NCI-H69 (cell line): ENCODE measurements around the gene CLMN.

Experiments
- DNase-seq: peaks from one replicate; lab custom pipeline; 2025; lab: John Stamatoyannopoulos, UW

The CLMN gene

DNA sequence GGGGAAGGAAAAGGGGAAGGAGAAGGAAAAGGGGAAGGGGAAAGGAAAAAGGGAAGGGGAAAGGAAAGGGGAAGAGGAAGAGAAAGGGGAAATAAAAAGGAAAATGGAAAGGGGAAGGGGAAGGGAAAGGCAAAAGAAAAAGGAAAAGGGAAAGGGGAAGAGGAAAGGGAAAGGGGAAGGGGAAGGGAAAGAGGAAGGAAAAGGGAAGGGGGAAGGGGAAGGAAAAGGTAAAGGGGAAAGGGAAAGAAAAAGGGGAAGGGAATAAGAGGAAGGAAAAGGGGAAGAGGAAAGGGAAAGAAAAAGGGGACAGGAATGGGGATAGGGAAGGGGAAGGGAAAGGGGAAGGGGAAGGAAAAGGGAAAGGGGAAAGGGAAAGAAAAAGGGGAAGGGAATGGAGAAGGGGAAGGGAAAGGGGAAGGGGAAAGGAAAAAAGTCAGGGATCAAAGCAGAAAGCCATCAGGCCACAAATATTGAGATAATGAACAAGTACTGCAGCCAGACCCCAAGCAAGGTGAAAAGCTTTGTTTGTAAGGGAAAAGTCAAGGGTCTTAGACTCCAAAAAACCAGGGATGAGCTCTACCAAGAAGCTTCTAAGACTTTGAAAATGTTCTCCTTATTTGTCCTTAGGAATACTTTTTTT is 182.4 kb downstream of the CLMN start:
- no peak for DNase-seq

DNA sequence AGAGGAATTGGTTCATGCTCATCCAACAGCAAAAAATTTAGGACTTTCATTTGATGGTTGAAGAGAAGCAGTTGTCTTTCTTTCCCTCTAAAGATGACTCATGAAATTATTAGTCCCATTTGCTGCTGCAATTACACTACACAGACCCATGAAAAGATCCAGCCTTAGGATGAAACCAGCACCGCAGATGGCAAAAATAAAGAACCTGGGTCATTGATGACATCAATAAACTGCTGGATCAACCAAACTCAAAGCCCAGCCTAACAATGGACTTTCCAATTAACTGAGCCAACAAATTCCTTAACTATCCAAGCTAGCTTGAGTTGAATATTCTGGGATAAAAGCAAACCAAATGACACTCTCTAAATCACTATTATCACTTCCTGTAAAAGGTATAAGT is 183.1 kb downstream of the CLMN start:
- DNase-seq: no peak

DNA sequence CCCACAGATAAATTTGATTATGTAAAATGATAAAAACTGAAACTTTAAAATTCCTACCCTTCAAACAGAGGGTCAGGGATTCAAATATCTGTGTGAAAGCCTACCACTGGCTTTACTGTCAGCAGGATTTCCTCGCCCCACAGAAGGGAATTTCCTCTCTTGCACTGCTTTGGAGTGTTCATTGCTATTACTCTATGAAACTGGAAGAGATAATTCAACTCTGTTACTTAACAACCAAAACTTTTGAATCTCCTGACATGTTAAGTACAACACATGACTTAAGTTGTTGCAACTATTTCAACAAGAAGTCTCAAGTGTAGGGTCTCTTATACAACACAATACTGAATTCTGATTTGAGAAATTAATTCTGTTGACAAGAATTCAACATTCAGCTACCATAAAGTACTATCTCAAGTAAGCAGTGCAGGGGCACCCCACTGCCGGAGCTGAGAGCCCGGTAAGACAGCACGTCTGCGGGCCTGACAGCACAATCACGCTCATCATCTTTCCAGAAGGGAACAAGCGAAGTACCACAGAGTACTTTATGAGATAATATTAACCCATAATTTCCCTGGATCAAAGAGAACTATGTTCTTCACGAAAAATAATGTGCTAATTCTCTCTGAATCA is 185.3 kb downstream of the CLMN start:
- DNase-seq: no peak

DNA sequence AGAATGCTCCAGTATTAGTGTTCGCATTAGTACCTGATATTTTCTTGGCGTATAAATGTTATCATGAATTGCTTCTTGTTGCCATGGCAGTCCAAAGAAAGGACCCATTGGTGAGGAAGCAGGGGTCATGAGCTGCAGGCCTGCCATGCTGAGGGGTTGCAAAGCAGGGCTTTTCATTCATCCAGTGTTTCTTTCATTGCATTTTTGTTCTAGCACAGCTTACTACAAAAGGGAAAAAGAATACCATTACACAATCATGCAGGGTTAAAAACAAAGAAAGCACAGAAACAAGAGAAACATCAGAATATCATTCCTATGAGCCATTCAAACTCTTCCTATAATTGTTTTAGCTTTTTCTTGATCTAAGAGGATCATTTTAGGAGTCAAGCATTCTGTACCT is 186.4 kb downstream of the CLMN start:
- no peak for DNase-seq

DNA sequence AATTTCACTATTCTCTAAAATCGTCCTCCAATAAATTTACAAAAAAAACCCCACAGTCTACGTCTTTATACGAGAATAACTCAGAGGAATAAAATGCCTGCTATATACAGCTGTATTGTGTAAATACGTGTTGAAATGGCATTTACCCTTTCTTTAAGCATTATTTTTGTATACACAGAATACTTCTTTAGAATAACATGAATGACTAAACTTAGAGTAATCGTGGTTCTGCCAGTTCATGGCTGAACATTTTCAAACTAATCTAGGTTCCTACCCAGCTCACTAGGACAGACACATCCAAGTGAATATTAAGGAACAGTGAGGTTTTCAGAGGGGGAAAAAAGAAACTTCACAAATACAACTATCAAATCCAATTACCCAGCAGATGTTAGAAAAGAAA is 186.9 kb downstream of the CLMN start:
- DNase-seq: no peak
